Stomach (tissue), 4 donors: ENCODE results near the gene PEAK3.

Experiments used
- POLR2A ChIP-seq, 4 donors: fragments of 450-650 bp; IDR thresholded peaks; one replicate each; pipeline ENCODE4 v1.6.1; 2016; ENCODE audit warnings: antibody characterized with exemption in 4 of 4, control low read depth in 2 of 4, mild to moderate bottlenecking in 1 of 4, moderate library complexity in 1 of 4
- POLR2AphosphoS5 ChIP-seq, 3 donors: sonication (generic); formaldehyde crosslinking; IDR thresholded peaks; one replicate each; pipeline ENCODE4 v1.6.1; 2016; ENCODE audit warnings: antibody characterized with exemption in 3 of 3
- TF ChIP-seq, protein P1 (sequence below), 7 experiments: fragments of 450-650 bp in 4 of 7; fragments of 200-600 bp in 3 of 7; sonication (generic) in 3 of 7; IDR thresholded peaks; one replicate each; pipeline ENCODE4 v1.5.1; 2016 to 2019; ENCODE audit warnings: antibody characterized with exemption in 7 of 7, control low read depth in 2 of 7, mild to moderate bottlenecking in 1 of 7

DNA sequence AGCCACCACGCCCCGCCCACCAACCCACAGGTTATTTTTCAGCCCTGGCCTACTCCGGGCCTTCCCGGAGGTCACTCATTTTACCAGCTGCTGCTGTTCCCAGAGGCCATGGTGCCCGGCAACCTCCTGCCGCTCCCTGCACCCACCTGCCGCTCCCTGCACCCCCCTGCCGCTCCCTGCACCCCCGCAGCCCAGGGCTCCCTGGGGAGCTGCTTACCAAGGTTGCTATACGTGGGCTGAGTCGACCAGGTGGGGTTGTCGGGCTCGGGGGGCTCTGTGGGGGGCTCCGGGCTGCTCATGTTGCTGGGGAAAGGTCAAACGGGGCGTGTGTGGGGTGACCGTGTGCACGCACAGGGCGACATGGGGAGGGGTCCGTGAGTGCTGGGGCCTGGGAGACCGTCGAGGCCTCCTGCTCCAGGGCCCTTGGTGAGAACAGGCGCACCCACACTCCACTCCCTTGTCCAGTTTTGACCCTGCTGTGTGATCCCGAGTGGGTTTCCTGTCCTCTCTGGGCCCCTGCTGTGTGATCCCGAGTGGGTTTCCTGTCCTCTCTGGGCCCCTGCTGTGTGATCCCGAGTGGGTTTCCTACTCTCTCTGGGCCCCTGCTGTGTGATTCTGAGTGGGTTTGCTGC is 1.2 kb downstream of the PEAK3 start:
- TF ChIP-seq POLR2AphosphoS5 (IDR thresholded peaks at IDR 0.05), result no peak
- TF ChIP-seq POLR2A (IDR thresholded peaks at IDR 0.05), result no peak
- TF ChIP-seq, protein P1, sequence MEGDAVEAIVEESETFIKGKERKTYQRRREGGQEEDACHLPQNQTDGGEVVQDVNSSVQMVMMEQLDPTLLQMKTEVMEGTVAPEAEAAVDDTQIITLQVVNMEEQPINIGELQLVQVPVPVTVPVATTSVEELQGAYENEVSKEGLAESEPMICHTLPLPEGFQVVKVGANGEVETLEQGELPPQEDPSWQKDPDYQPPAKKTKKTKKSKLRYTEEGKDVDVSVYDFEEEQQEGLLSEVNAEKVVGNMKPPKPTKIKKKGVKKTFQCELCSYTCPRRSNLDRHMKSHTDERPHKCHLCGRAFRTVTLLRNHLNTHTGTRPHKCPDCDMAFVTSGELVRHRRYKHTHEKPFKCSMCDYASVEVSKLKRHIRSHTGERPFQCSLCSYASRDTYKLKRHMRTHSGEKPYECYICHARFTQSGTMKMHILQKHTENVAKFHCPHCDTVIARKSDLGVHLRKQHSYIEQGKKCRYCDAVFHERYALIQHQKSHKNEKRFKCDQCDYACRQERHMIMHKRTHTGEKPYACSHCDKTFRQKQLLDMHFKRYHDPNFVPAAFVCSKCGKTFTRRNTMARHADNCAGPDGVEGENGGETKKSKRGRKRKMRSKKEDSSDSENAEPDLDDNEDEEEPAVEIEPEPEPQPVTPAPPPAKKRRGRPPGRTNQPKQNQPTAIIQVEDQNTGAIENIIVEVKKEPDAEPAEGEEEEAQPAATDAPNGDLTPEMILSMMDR (IDR thresholded peaks at IDR 0.05), result no peak
